GM21528 (cell line): ENCODE data around the gene TTI1.
A peak's percentile ranks its signal among the peaks of the same experiment; 100 is the strongest.

Experiments
- ATAC-seq: cut with Tn5 transposase; IDR thresholded peaks from one replicate; pipeline ENCODE4 v1.9.1; 2021; ENCODE audit warnings: mild to moderate bottlenecking, moderate library complexity; ENCODE audit not compliant: unreplicated experiment, low FRiP score

The TTI1 gene

DNA sequence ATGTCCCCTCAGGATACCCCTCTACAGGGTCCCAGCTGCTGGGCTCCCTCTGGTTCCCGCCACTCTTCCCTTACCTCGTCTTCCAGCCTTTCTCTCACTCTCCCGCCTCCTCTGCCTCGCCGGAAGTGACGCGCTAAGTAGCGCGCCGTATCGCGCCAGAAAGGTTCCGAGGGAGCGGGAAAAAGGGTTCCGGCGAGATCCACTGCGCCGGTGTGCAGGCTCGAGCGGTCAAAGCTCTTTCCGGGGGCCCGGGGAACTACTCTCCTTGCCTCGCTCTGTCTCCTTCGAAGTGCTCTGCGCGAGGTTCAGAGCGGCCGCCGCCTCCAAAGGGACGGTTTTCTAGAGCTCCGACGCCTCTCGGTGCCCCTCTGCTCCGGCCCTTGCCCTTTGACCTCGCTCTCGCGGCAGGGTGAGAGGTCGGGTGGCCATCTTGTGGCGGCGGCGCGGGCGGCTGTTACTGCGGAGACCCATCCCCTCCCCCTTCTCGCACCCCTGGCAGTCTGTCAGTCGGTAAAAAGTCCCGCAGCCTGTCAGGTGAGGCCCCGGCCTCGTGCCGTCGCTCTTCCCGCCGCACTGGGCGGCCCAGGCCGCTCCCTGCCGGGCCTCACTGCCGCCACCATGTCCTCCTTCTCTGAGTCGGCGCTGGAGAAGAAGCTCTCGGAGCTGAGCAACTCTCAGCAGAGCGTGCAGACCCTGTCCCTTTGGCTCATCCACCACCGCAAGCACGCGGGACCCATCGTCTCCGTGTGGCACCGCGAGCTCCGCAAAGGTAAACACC, at the start of gene TTI1, which contains the start of gene RPRD1B:
Gene TTI1, minus strand, starts transcription at position 127 of the 778 bp plus-strand sequence. CDS start 19,640 bp downstream, outside the sequence.
Gene RPRD1B, plus strand, starts transcription at position 417 of the 778 bp plus-strand sequence. Its CDS starts 202 bp downstream, at position 619.
- ATAC-seq, result peak; percentile 74

DNA sequence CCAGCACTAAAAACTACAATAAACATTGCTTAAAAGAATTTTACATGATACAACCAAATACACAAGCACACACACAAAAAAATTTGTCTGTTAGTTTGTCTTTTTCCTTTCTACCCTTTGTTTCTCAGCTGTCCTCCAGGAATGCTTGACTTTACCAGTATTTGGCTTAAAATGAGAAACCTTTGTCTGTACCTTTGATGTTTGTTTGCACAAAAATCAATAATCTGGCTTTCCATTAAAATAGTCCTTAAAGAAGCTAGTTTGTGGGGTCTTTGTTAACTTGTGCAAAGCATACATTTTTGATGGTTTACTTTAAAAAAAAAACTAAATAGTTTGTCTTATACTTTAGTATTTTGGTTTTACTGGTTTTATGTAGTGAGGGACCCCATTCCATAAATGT, 49.6 kb upstream of the TTI1 start:
- no peak for ATAC-seq

DNA sequence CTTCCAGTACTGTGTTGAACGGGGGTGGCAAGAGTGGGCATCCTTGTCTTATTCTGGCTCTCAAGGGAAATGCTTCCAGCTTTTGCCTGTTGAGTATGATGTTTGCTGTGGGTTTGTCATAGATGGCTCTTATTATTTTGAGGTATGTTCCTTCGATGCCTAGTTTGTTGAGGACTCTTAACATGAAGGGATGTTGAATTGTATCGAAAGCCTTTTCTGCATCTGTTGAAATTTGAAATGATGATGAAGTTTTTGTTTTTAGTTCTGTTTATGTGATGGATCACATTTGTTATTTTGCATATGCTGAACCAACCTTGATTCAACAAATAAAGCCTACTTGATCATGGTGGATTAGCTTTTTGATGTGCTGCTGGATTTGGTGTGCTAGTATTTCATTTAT, 48.3 kb upstream of the TTI1 start:
- no peak for ATAC-seq

DNA sequence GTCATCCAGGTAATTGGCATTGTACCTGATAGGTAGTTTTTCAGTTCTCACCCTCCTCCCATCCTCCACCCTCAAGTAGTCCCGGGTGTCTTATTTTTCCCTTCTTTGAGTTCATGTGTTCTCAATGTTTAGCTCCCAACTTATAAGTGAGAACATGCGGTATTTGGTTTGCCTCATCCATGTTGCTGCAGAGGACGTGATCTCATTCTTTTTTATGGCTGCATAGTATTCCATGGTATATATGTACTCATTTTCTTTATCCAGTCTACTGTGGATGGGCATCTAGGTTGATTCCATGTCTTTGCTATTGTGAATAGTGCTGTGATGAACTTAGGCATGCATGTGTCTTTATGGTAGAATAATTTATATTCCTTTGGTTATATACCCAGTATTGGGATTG, 46.1 kb upstream of the TTI1 start:
- no peak for ATAC-seq

DNA sequence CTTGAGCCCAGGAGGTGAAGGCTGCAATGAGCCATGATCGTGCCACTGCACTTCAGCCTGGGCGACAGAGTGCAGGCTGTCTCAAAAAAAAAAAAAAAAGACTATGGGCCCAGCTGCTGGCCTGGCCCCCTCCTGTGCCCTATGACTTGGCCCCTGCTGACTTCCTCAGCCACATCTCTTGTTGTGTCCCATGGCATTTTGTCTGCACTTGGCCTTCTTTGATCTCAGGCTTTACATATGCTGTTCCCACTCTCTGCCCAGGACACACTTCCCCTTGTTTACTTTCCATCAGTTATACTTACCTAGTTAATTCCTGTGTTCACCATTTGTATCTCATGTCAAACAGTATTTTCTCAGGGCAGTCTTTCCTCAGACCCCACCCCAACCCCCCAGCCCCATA, 44.8 kb upstream of the TTI1 start:
- ATAC-seq, result no peak

DNA sequence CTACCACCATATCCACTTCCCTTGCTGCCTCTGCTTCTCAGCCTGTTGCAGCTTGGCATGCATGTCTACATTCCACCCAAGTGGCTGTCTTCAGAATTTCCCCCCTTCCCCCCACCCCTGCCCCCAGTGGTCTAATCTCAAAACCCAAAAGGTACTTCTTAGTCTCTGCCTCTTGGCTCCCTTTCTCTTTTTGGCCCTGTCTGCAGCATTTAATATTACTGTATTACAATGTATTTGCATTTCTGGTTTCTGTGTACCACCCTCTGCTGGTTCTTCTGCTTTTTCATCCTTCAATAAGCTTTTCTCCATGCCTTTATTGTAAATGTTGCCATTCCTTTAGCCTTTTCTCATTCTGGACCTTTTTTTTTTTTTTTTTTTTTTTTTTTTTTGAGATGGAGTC, 43.3 kb upstream of the TTI1 start:
- no peak for ATAC-seq

DNA sequence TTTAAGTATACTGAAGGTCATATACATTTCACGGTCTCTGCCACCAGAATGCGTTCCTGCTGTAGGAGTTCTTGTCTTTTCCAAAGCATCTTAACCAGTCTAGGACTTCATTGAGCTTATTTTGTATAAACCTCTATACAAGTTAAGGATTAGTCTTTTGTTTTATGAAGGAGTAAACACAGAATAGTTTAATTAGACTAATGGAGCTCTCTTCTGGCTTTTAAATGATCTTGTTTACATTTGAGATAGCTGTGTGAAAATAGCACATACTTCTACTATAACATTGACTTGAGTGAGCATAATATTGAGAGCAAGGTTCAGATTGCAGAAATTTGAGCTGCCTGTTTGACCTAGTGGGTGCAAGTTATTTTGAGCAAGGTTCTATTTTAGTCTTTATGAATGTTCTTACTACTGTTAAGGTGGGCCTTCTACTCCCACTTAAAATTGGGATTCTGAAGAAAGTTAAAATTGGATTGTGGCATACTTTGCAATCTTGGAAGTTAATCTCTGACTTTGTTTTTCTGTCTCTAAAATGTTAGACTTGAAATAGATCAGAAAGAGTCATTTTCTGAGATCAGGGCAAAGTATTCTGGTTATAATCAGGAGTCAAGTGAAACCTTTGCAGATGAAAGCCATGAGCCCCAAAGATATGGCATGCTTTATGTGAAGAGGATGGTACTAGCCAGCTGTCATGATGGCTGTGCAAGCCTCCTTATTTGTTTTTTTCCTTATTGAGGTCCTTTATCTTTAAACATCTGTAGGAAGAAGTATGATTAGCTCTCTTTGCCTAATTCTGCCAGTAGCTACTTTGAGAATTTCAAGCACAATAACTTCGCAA, 42.1 kb upstream of the TTI1 start:
- ATAC-seq, result no peak

DNA sequence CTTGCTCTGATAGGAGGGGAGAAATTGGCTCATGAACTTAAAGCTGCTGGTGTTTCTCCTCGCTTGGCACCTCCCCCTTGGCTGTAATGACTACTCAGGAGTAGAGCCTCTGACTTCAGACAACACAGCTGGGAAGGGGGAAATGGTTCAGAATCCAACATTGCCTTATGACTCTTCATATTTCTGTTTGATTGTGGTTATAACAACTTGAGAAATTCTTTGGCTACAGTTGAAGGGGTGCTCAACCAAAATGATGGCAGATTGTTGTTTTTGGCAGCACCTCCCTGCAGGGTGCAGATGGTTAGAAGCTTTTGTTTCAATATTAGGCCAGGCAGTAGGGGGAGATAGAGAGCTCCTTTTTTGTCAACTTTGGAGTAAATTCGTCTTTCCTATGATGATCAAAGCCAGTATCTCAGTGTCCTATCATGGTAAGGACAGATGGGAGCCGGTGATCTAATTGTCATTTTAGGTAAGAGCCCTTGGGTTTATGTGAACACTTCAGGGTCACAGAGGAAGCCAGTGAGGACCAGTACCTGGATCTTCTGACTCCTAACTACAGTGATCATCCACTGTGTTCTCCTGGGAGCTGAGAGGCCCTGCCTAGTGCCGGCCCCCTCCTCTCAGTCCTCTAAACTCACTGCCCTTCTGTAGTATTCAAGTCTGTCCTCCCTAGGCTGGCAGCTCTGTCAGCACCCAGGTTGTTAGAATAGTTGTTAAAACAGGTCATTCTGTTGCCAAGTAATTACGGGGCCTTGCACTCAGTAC, 40.2 kb upstream of the TTI1 start:
- ATAC-seq, result no peak

DNA sequence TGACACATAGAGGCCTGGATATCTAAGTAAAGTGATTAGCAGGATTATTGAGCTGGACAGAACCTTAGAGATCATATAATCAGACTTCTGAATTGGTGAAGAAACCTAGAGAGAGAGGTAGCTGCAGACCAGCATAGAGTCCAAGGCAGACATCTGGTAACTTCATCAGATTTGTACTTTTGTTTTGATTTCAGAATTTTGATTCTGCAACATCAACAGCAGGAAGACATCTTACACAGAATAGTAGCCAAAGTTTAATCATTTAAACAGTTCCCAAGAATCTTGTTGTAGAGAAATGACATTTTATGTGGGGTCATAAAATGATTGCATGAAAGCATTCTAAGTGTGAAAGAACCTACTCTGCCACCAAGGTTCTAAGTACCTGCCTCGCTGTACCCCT, 39.6 kb upstream of the TTI1 start:
- no peak for ATAC-seq

DNA sequence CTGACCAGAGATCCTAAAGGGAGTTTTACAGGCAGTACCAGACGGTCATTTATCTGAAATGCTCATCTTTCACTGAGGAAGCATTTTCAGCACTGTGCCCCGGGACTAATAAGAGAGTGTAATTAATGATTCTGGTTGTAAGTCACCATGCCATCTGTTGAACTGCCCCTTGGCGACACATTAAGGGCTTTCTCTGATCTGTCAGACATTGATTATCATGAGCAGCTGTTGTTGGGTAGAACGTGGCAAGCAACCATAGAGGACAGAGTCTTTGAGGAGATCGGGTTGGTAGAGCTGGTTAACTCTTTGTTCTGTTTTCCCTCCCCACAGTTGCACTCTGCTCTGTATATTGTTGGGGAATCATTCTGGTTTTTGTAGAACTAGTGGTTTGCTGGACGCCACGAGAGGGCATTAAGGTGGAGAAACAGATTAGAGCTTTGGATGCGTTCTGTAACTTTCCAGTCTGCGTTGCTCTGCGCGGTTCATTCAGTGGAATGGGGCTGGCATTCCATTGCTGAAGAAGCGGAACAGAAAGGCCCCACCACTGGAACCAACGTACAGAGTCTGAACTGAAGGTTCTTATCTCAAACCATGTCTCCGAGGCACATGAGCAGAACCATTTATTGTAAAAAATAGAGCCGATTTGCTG, 34.6 kb upstream of the TTI1 start:
- ATAC-seq, result no peak

DNA sequence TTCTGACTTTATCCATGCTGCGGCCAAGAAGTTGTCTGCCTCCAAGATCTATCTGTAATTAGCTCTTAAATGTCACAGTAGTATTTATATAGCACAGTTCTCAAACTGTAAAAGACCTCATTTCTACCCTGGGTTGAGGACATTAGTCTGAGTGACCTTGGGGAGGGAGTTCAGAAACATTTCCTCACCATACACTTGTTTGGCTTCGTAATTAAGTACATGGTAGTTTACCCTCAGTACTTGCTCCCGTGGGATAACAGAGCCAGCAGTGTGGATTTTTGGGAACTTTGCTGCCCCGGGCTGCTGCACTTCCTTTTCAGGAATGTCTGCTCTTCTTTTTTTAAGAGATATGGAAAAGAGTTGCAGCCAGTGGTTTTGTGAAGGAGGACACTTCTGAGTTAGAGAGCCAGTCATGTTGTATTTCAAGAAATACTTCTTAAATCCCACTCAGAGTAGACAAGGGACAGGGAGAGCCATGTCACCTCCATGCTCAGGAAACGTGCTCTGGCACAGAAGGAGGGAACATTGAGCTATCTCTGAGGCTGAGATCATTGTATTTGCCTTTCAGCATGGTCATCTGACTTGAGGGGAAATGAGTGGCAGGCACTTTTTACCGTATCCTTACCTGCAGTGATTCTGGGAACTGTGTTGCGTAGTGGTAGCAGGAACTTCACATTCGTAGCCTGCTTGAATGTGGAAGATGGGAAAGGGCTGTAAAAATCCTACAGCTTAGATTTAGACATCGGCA, 33.9 kb upstream of the TTI1 start:
- no peak for ATAC-seq

DNA sequence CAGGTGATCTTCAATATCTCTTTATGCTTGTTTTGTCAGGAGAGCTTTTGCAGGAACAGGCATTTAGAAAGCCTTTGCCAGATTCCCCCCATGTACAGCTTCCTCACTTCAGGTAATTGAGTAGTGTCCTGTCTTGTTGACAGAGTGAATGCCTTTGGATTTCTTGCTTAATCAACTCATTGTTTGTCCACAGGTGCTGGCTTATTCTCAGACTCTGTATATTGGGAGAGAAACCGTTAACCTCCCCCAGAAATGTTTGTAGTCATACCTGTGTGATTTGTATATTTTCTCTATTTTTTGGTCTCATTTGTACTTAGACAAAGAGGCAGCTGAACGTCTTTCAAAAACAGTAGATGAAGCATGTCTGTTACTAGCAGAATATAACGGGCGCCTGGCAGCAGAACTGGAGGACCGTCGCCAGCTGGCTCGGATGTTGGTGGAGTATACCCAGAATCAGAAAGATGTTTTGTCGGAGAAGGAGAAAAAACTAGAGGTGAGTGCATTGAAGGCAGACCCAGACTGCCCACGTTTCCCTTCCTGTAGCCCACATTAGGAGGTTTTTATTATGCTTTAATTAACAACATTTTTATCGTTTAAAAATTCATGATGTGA, 32.6 kb upstream of the TTI1 start:
- no peak for ATAC-seq

DNA sequence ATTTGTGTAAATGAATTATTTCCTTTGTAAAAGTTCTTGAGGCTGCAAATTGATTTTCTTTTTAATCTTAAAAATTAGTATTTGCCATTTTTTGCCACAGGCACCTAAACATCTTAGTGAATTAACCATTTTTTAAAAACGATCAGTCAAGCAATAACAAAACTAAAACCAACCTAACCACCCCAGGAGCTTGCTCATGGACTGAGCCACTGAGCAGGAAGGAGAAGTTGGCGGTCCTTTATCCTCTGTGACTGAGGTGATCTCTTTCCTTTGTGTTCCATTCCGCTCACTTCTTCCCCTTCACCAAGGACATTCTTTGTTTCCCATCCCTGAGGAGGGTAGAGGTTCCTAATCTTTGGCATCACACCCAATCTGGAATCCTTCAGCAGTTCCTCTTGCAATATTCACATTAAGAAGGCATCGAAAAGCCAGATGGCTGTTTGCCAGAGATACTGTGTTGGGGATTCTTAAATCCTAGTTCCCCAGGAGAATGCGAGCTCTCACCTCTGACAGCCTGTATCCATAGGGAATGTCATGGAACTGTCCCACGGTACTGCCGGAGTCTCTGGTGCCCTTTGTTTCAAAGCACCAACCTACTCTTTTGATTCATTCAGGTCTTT, 30.8 kb upstream of the TTI1 start:
- ATAC-seq, result no peak

DNA sequence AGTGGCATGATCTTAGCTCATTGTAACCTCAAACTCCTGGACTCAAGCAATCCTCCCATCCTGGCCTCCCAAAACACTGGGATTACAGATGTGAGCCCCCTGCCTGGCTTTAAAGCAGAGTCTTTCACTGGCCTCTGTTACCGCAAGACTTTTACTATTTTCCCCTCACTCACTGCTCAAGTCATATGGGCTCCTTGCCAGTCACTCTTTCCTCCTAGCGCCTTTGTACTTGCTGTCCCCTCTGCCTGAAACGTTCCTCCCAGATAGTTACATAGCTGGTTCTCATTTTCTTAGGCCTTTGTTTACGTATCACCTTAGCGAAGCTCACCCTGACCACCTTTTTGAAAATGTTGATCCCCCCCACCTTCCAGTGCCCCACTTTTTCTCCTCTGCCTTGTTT, 29.6 kb upstream of the TTI1 start:
- no peak for ATAC-seq

DNA sequence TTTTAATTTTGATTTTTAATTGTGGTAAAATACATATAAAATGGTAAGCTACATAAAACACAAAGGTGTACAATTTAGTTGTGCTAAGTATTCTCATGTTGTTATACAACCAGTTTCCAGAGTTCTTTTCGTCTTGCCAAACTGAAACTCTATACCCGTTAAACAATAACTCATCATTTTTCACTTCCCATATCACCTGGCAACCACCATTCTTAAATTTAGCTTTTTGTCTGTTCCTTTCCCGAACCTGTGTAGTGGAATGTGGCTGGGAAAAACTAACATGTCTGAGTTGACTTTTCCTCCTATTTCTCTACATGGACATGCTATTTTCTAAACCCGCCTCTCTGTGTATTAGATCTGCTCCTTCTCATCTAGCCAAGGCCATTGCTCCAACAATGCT, 27.9 kb upstream of the TTI1 start:
- ATAC-seq, result no peak

DNA sequence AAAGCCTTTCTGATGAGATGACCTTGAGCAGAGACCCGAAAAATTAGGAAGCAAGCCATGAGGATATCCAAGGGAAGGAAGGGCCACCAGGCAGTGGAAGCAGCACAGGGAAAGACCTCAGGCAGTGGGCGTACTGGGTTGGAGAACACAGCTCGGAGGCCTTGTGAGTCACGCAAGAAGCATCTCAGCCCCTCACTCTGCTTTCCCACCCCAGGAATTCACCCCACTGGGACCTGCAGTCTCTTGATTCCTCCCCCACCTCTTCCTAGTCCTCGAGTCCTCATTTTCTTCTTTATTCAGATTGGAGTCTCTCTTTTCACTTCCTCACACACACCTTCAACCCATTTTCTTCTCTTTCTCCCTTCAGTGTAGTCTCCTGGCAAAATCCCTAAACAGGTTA, 27.3 kb upstream of the TTI1 start:
- no peak for ATAC-seq

DNA sequence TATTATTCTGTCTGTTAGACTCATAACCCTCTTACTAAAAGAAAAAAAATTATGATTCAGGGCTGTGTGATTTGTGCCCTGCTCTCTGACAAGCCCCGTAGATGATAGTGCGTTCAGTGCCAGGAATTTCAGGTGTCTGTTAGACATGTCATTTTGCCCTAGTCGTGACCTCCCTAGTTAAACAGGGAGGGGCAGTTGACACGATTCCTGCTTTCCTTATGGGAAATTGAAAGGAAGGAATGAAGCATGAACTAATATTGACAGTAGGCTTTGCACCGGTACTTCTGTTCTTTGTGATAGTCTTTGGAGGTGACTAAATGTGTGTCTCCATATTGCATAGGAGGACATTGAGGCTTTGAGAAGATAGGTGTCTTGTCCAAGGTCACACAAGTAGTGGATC, 26.6 kb upstream of the TTI1 start:
- ATAC-seq, result no peak

DNA sequence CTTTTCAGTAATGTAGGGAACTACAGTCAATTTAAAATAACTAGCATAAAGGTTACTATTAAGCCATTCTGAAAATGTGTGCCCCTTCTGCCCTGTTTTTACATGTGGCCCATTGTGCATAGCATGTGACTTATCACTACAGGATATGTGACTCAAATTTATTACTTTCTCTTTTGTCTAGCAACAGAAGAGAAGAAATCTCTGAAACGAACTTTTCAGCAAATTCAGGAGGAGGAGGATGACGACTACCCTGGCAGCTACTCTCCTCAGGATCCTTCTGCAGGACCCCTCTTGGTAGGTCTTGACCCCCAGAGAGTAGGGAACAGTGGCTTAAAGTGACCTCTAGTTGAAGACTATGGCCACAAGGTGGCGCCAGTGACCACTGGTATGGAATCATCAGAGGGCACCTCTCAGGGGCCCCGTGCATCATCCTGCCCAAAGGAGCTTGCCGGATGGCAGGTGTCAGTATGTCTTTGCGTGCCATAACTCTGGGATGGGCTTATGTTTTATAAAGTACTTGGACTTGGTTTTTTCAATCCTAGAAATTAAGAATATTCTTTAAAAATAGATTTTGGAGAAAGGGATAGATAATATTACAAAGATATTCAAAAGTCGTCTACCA, 24.2 kb upstream of the TTI1 start:
- ATAC-seq, result peak; percentile 71

DNA sequence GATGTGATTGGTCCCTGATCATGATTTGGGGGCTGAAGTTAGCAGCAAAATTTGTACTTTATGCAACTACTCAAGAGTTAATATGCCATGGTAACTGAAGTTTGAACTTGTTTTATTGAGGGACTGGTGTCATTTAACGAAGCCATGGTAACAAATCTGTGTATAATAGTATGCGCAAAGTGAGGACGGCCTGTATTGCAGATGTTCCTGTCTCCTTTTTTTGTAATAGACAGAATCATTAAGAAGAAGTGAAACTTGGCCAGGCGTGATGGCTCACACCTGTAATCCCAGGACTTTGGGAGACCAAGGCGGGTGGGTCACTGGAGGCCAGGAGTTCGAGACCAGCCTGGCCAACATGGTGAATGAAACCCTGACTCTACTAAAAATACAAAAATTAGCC, 22.6 kb upstream of the TTI1 start:
- no peak for ATAC-seq
